Right forelimb (tissue), 1 donor: ENCODE data around the gene TMEM126B.
"Not testable (repeated sequence)": the region's sequence is repeated elsewhere in the genome, so short reads cannot be mapped to it uniquely, and the experiment has no call there.

Source experiments
- DNase-seq: peaks from one replicate; pipeline ENCODE4 v3.0.0-alpha.2; 2018

Gene TMEM126B

GRCh38 chr11:85627998-85628770, at the start of gene TMEM126B:
Gene TMEM126B (plus strand): TSS chr11:85628593. CDS start chr11:85628608, 15 bp downstream.
- peak; percentile 98 for DNase-seq

- DNase-seq: no peak
These were observed 46.3 kb upstream of the TMEM126B start for GRCh38 chr11:85582111-85582510.

GRCh38 chr11:85589373-85589772, 39.0 kb upstream of the TMEM126B start:
- no peak for DNase-seq

GRCh38 chr11:85590848-85591483, 37.4 kb upstream of the TMEM126B start:
- no peak for DNase-seq

GRCh38 chr11:85595285-85595884, 33.0 kb upstream of the TMEM126B start:
- no peak for DNase-seq

GRCh38 chr11:85596886-85597285, 31.5 kb upstream of the TMEM126B start:
- DNase-seq: no peak

GRCh38 chr11:85599083-85599482, 29.3 kb upstream of the TMEM126B start:
- no peak for DNase-seq

- DNase-seq: no peak
These were observed 25.7 kb upstream of the TMEM126B start for GRCh38 chr11:85602526-85603213.

GRCh38 chr11:85603220-85603619, 25.2 kb upstream of the TMEM126B start:
- no peak for DNase-seq

GRCh38 chr11:85606237-85606636, 22.2 kb upstream of the TMEM126B start:
- DNase-seq: not testable (repeated sequence)

- DNase-seq: not testable (repeated sequence)
These were observed 19.8 kb upstream of the TMEM126B start for GRCh38 chr11:85608621-85609020.

- not testable (repeated sequence) for DNase-seq
These were observed 19.1 kb upstream of the TMEM126B start for GRCh38 chr11:85609286-85609685.

- not testable (repeated sequence) for DNase-seq
These were observed 16.8 kb upstream of the TMEM126B start for GRCh38 chr11:85611643-85612042.

GRCh38 chr11:85619499-85619898, 8.9 kb upstream of the TMEM126B start:
- DNase-seq: no peak

- DNase-seq: no peak
These were observed 8.1 kb upstream of the TMEM126B start for GRCh38 chr11:85620256-85620655.

GRCh38 chr11:85626496-85626895, 1.9 kb upstream of the TMEM126B start:
- no peak for DNase-seq

GRCh38 chr11:85627332-85627997, 928 bp upstream of the TMEM126B start, which contains the start of gene DLG2:
Gene DLG2 (minus strand): TSS chr11:85627344.
- peak; percentile 56 for DNase-seq

GRCh38 chr11:85628771-85629341, 463 bp downstream of the TMEM126B start:
- no peak for DNase-seq

- no peak for DNase-seq
These were observed 6.4 kb downstream of the TMEM126B start for GRCh38 chr11:85634747-85635146.

GRCh38 chr11:85643191-85643614, 14.8 kb downstream of the TMEM126B start:
- DNase-seq: peak; percentile 56

- DNase-seq: no peak
These were observed 18.7 kb downstream of the TMEM126B start for GRCh38 chr11:85647078-85647477.
